ENCODE data around the gene HBE1. TPM values are rescaled to one million over a fixed set of nuclear protein-coding genes. Genes with fewer than 3 reads are reported as not detected.

Gene HBE1
- total and polyA plus RNA-seq, 10 of the 15 experiments (the other 5 are each of a cell fraction or from before 2014, with no cell fraction given), result 0.13 to 2.7 (median 0.62) TPM; not detected in 5

- Histone ChIP-seq H4K20me1 (ENCODE audit: control insufficient read depth, insufficient read depth) (no peaks in the 10 kb centered on the region), H3K27me3 (replicated peaks in 1 of 2; ENCODE audit: control insufficient read depth in 2 of 2, insufficient read depth in 2 of 2, low read length in 1 of 2) (no peaks in the 10 kb centered on the region), H3K9me3 (replicated peaks; ENCODE audit: control insufficient read depth, insufficient read depth, low read length) (no peaks in the 10 kb centered on the region), H3K9ac (ENCODE audit: control insufficient read depth, insufficient read depth, low read length) (no peak overlapping the region), H3K4me2 (ENCODE audit: control insufficient read depth, insufficient read depth) (no peak overlapping the region), H3K27ac (ENCODE audit: control insufficient read depth, insufficient read depth) (no peak overlapping the region), H3K4me1 (ENCODE audit: control insufficient read depth, insufficient read depth, low read length) (no peaks in the 10 kb centered on the region), H3K36me3 (ENCODE audit: control insufficient read depth in 2 of 2, insufficient read depth in 2 of 2, low read length in 1 of 2) (no peaks in the 10 kb centered on the region), H3K79me2 (ENCODE audit: control insufficient read depth, insufficient read depth, low read length) (no peaks in the 10 kb centered on the region), H2AFZ (ENCODE audit: control insufficient read depth, low read depth, low read length) (no peak overlapping the region), H3K4me3 (no peak overlapping the region)
- intact Hi-C loops (cut with micrococcal nuclease; ENCODE audit: unreplicated experiment), result no loop called here
- ATAC-seq (no peak), DNase-seq (ENCODE audit: low read depth, low spot score) (no peak), FAIRE-seq (no peak)
- SMC1A ChIA-PET (ENCODE audit: uncharacterized antibody, unreplicated experiment), result interaction anchor here (1.2 kb wide), 1 partner anchor 9 kb away, joined by 3 read pairs; no protein-coding TSS in a partner anchor
- POLR2A ChIA-PET, result no interaction called here
- 39% methylated on average over 5 of the region's 5 CpGs for WGBS (ENCODE audit: insufficient coverage, insufficient replicate concordance, low lambda C conversion rate, missing lambda C conversion rate)
- TF ChIP-seq SMAD5 (IDR thresholded peaks at IDR 0.05; ENCODE audit: low read depth) (no peak), HCFC1 (IDR thresholded peaks at IDR 0.05; ENCODE audit: low read length) (no peak), DPF2 (IDR thresholded peaks at IDR 0.05) (no peak), EGR1 (IDR thresholded peaks at IDR 0.05; ENCODE audit: borderline replicate concordance in 1 of 2, low read depth in 2 of 2, low read length in 2 of 2) (no peak), SPI1 (IDR thresholded peaks at IDR 0.05; ENCODE audit: borderline replicate concordance, insufficient read depth, low read depth, low read length) (no peak), CTCF (IDR thresholded peaks at IDR 0.05 in 2 of 3, conservative IDR thresholded peaks at IDR 0.05 in 1 of 3; ENCODE audit: control insufficient read depth in 2 of 3, extremely low read depth in 1 of 3, insufficient read depth in 1 of 3, low read depth in 3 of 3, low read length in 3 of 3) (no peak), MAX (IDR thresholded peaks at IDR 0.05; ENCODE audit: low read depth, low read length) (no peak), IRF5 (IDR thresholded peaks at IDR 0.05; ENCODE audit: borderline replicate concordance) (no peak), RUNX3 (IDR thresholded peaks at IDR 0.05; ENCODE audit: low read length) (no peak), POLR2A (IDR thresholded peaks at IDR 0.05; ENCODE audit: low read depth, low read length) (no peak)
- in situ Hi-C loops (cut with MboI), result no loop called here
- CTCF ChIA-PET, result no interaction called here
- no TSS peak for BruUV-seq (replicated peaks)
- RAD21 ChIA-PET (ENCODE audit: unreplicated experiment), result no interaction called here
Measured at GRCh38 chr11:5274395-5274794, 4.7 kb upstream of the HBE1 start.
